ENCODE measurements around the gene BARX2. TPM values are rescaled to one million over a fixed set of nuclear protein-coding genes. Genes with fewer than 3 reads are reported as not detected.

Gene BARX2
- total and polyA plus RNA-seq, 5 experiments from 2014 or later, result not detected

DNA sequence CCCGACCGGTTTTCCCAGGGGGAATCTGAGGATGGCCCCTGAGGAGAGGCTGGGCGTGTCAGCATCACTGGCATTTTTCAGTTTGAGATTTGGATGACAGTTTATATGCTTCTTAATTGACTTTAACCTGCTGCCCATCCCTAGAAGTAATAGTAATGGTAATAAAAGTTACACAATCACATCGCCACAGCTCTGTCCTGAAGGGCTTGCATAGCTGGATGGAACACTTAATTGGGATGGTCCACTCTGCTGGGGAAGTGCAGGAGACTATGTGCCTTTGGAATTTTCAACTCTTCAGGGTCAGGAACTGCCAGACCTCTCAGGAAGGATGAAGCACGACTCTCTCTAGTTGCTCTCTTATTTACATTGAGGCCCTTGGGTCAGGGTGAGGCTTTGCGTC lies 16.2 kb downstream of the BARX2 start:
- no peak for ATAC-seq
- H3K4me3 Mint-ChIP-seq, result no peak overlapping the region
- no peaks in the 10 kb centered on the region for H3K36me3 Mint-ChIP-seq
- H3K27ac Mint-ChIP-seq, result no peak overlapping the region
- DNase-seq, result no peak
- no peaks in the 10 kb centered on the region for H3K4me1 Mint-ChIP-seq
- peaks cover 15 to 51% (median 25%) of the 10 kb centered on the region in 5 donors for H3K27me3 Mint-ChIP-seq
- H3K9me3 Mint-ChIP-seq, result no peaks in the 10 kb centered on the region
- POLR2A ChIA-PET, result no interaction called here

DNA sequence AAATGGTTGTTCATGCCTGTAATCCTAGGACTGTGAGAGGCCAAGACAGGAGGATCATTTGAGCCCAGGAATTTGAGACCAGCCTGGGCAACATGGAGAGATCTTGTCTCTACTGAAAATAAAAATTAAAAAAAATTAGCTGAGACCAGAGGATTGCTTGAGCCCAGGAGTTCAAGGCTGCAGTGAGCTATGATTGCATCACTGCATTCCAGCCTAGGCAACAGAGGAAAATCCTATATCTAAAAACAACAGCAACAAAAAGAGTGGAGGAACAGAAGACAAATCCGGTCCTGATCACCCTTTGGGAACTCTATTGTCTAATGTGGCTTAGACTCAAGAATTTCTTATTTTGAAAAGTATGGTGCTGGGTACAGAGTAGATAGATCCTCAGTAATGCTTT lies 17.3 kb downstream of the BARX2 start:
- Mint-ChIP-seq H3K9me3 (peaks cover 0 to 4% (median 0%) of the 10 kb centered on the region in 9 donors), H3K27ac (no peak overlapping the region), H3K4me3 (no peak overlapping the region), H3K4me1 (no peaks in the 10 kb centered on the region), H3K36me3 (peaks cover 0 to under 1% (median 0%) of the 10 kb centered on the region in 3 donors), H3K27me3 (peaks cover 19 to 47% (median 21%) of the 10 kb centered on the region in 5 donors)
- ATAC-seq (no peak), DNase-seq (no peak)
- POLR2A ChIA-PET, result no interaction called here

DNA sequence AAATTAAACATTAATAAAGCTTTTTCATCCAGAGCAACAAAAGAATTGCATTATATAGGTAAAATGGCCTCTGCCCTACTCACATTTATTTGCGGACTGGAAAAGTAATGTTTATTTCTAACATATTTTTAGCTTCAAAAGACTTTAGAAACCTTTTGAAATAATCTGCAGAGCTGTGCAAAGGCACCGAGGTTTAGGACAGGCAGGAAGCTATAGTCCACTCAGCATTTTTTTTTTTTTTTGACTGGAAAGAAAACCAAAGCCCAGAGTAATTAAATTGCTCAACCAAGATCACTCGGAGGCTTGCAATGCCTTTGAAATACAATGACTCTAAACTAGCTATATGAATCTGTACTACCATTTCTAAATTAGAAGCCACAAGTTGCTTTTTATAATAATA lies 19.1 kb downstream of the BARX2 start:
- H3K4me3 Mint-ChIP-seq, result no peak overlapping the region
- POLR2A ChIA-PET, result interaction anchor here (0.6 kb wide), 1 partner anchor 43 kb away, joined by 6 read pairs; no protein-coding TSS in a partner anchor
- no peak for ATAC-seq
- peaks cover 0 to 8% (median 0%) of the 10 kb centered on the region in 3 donors for H3K36me3 Mint-ChIP-seq
- peaks cover 0 to 16% (median 0%) of the 10 kb centered on the region in 9 donors for H3K9me3 Mint-ChIP-seq
- H3K4me1 Mint-ChIP-seq, result no peaks in the 10 kb centered on the region
- peaks cover 20 to 45% (median 25%) of the 10 kb centered on the region in 5 donors for H3K27me3 Mint-ChIP-seq
- no peak for DNase-seq
- no peak overlapping the region for H3K27ac Mint-ChIP-seq

- DNase-seq (no peak), ATAC-seq (no peak)
- no peak overlapping the region for H3K27ac Mint-ChIP-seq
- H3K36me3 Mint-ChIP-seq, result peaks cover 0 to 8% (median 0%) of the 10 kb centered on the region in 3 donors
- no peaks in the 10 kb centered on the region for H3K4me1 Mint-ChIP-seq
- no peak overlapping the region for H3K4me3 Mint-ChIP-seq
- POLR2A ChIA-PET, result no interaction called here
- H3K9me3 Mint-ChIP-seq, result peaks cover 0 to 16% (median 0%) of the 10 kb centered on the region in 9 donors
- peaks cover 13 to 44% (median 23%) of the 10 kb centered on the region in 5 donors for H3K27me3 Mint-ChIP-seq
Observed at GRCh38 chr11:129395432-129395831, 19.8 kb downstream of the BARX2 start.

- Mint-ChIP-seq H3K4me3 (no peak overlapping the region), H3K36me3 (peaks cover 0 to 8% (median 0%) of the 10 kb centered on the region in 3 donors), H3K4me1 (no peaks in the 10 kb centered on the region), H3K9me3 (peaks cover 0 to 16% (median 0%) of the 10 kb centered on the region in 9 donors), H3K27ac (no peak overlapping the region), H3K27me3 (peaks cover 13 to 44% (median 21%) of the 10 kb centered on the region in 5 donors)
- no peak for DNase-seq
- POLR2A ChIA-PET, result no interaction called here
- no peak for ATAC-seq
Observed at GRCh38 chr11:129395883-129396282, 20.2 kb downstream of the BARX2 start.

DNA sequence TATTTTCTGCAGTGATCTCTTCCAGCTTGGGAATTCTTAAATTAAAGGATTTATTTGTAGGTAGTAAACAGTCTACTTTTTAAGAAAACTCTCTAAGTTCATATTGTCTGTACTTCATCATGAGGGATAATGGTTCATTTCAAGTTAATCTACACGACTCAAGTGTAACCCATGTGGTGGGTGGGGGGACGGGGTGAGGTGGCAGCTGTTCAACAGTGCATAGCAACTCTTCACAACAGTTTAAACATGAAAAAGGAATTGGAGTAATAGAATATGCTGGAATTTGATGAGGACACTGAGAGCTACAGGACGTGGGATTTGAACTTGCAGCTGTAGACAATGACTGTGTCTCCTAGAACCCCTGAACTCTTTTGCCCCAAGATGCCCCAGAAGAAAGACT lies 20.8 kb downstream of the BARX2 start:
- Mint-ChIP-seq H3K4me3 (no peak overlapping the region), H3K27me3 (peaks cover 13 to 40% (median 20%) of the 10 kb centered on the region in 5 donors), H3K27ac (no peak overlapping the region), H3K36me3 (peaks cover 0 to 8% (median 0%) of the 10 kb centered on the region in 3 donors), H3K9me3 (peaks cover 0 to 16% (median 0%) of the 10 kb centered on the region in 9 donors), H3K4me1 (no peaks in the 10 kb centered on the region)
- DNase-seq, result no peak
- POLR2A ChIA-PET, result no interaction called here
- ATAC-seq, result no peak

GRCh38 chr11:129402206-129403171 lies 26.8 kb downstream of the BARX2 start:
- no peaks in the 10 kb centered on the region for H3K4me1 Mint-ChIP-seq
- POLR2A ChIA-PET, result no interaction called here
- H3K27ac Mint-ChIP-seq, result no peak overlapping the region

DNA sequence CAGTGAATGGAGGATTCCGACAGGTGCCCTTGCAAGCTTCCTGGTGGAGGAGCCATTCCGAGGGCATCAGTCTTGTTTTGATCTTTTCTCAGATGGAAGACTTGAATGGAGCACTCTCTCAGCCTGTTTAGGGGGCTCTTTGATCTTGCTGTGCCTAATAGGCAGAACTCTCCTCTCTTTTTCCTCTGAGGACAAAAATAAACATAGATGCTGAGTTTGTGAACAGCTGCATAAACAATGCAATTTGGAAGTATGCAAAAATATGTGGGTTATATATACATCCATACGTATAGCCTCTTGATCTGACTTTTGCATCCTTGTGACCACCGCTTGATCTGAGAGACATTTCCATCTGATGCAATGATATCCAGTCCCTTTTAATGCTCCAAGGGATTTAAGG lies 29.1 kb downstream of the BARX2 start:
- Mint-ChIP-seq H3K4me3 (no peak overlapping the region), H3K4me1 (no peaks in the 10 kb centered on the region), H3K36me3 (no peaks in the 10 kb centered on the region), H3K9me3 (no peaks in the 10 kb centered on the region), H3K27me3 (peaks cover 6 to 24% (median 10%) of the 10 kb centered on the region in 5 donors), H3K27ac (no peak overlapping the region)
- no peak for ATAC-seq
- DNase-seq, result no peak
- POLR2A ChIA-PET, result no interaction called here

More at GRCh38 chr11:129402206-129403171, 26.8 kb downstream of the BARX2 start:
- H3K27me3 Mint-ChIP-seq, result peaks cover 4 to 23% (median 14%) of the 10 kb centered on the region in 5 donors
- DNase-seq, result no peak
- H3K9me3 Mint-ChIP-seq, result peaks cover 0 to 14% (median 0%) of the 10 kb centered on the region in 9 donors
- H3K4me3 Mint-ChIP-seq, result no peak overlapping the region
- H3K36me3 Mint-ChIP-seq, result peaks cover 0 to 8% (median 0%) of the 10 kb centered on the region in 3 donors
- ATAC-seq, result no peak

GRCh38 chr11:129408865-129409444 lies 33.3 kb downstream of the BARX2 start:
- Mint-ChIP-seq H3K4me1 (no peaks in the 10 kb centered on the region), H3K9me3 (no peaks in the 10 kb centered on the region), H3K4me3 (no peak overlapping the region), H3K27ac (no peak overlapping the region), H3K36me3 (no peaks in the 10 kb centered on the region), H3K27me3 (peaks cover 5 to 11% (median 8%) of the 10 kb centered on the region in 5 donors)
- ATAC-seq, result no peak
- POLR2A ChIA-PET, result no interaction called here
- DNase-seq, result no peak

DNA sequence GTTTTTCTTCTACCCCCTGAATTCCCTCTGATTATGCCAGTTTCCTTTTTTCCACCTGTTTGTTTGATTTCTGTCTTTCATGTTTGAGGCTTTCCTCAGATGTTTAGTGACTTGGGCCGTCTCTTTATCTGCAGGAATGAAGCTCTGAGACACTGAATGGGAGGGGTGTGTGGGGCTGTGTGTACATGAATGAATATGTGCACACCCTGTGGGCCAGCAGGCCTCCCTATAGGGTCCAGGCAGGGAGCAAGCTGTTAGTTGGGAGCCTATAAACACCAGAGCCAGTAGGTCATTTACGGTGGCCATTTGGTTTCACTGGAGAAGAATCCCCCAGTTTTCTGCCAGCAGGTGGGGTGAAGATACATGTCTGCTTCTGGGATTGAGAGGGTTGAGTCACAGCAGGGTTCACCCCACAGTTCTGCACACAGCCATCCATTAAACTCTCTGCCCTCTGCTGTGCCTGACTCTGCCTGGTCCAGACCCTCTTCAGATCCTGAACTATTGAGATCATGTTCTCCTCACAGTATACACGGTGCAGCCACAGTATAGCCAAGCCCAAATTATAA lies 34.8 kb downstream of the BARX2 start:
- Mint-ChIP-seq H3K9me3 (no peaks in the 10 kb centered on the region), H3K27me3 (peaks cover 2 to 11% (median 8%) of the 10 kb centered on the region in 5 donors), H3K27ac (no peak overlapping the region), H3K4me1 (no peaks in the 10 kb centered on the region), H3K4me3 (no peak overlapping the region), H3K36me3 (no peaks in the 10 kb centered on the region)
- no peak for ATAC-seq
- DNase-seq, result no peak
- POLR2A ChIA-PET, result no interaction called here

- DNase-seq (no peak), ATAC-seq (no peak)
- H3K36me3 Mint-ChIP-seq, result no peaks in the 10 kb centered on the region
- no peak overlapping the region for H3K27ac Mint-ChIP-seq
- peaks cover 2 to 8% (median 7%) of the 10 kb centered on the region in 5 donors for H3K27me3 Mint-ChIP-seq
- POLR2A ChIA-PET, result no interaction called here
- H3K4me1 Mint-ChIP-seq, result no peaks in the 10 kb centered on the region
- H3K4me3 Mint-ChIP-seq, result no peak overlapping the region
- no peaks in the 10 kb centered on the region for H3K9me3 Mint-ChIP-seq
Observed at GRCh38 chr11:129412494-129412893, 36.8 kb downstream of the BARX2 start.

- POLR2A ChIA-PET, result no interaction called here
- peaks cover 0 to 8% (median 0%) of the 10 kb centered on the region in 5 donors for H3K27me3 Mint-ChIP-seq
- H3K4me1 Mint-ChIP-seq, result no peaks in the 10 kb centered on the region
- ATAC-seq, result no peak
- no peaks in the 10 kb centered on the region for H3K9me3 Mint-ChIP-seq
- no peak overlapping the region for H3K27ac Mint-ChIP-seq
- no peak for DNase-seq
- no peak overlapping the region for H3K4me3 Mint-ChIP-seq
- no peaks in the 10 kb centered on the region for H3K36me3 Mint-ChIP-seq
Observed at GRCh38 chr11:129414144-129414872, 38.7 kb downstream of the BARX2 start.

Data from naive thymus-derived CD8-positive, alpha-beta T cell (primary cell).